Ishikawa (cell line): ENCODE results near the gene CFAP97D1.

Experiments
- CREB1 ChIP-seq: IDR thresholded peaks from 2 replicates; pipeline ENCODE4 v1.6.1; 2012; ENCODE audit warnings: low read depth
- EP300 ChIP-seq: IDR thresholded peaks from 2 replicates; pipeline ENCODE4 v1.6.1; 2012; ENCODE audit warnings: borderline replicate concordance
- NFIC ChIP-seq: IDR thresholded peaks from 2 replicates; pipeline ENCODE4 v1.6.1; 2012
- TAF1 ChIP-seq: IDR thresholded peaks from 2 replicates; pipeline ENCODE4 v1.6.1; 2012; ENCODE audit warnings: low read depth, mild to moderate bottlenecking

- TF ChIP-seq CREB1 (no peak), NFIC (no peak), EP300 (no peak), TAF1 (no peak)
These were observed 18.8 kb downstream of the CFAP97D1 start for GRCh38 chr17:43799047-43799446.
